GM23338 (cell line): ENCODE data around the gene HSPA14.

Experiments
- CTCF ChIP-seq, 2 experiments: fragments of 200-600 bp in 1 of 2; sonication (generic) in 1 of 2; conservative IDR thresholded peaks; 2 replicates each; pipeline versions ENCODE4 v1.5.1 to v1.6.1; 2016 to 2017; ENCODE audit warnings: antibody characterized with exemption in 2 of 2, low read depth in 2 of 2, mild to moderate bottlenecking in 2 of 2, moderate library complexity in 1 of 2
- EZH2phosphoT487 ChIP-seq: fragments of 200-600 bp; sonication (generic); IDR thresholded peaks from one replicate; pipeline ENCODE4 v1.8.1; 2018; ENCODE audit warnings: antibody characterized with exemption; ENCODE audit not compliant: unreplicated experiment
- JUNB ChIP-seq: IDR thresholded peaks from one replicate; pipeline ENCODE4 v1.6.1; 2016; ENCODE audit warnings: antibody characterized with exemption; ENCODE audit not compliant: unreplicated experiment
- POLR2AphosphoS5 ChIP-seq: IDR thresholded peaks from 2 replicates; pipeline ENCODE4 v1.6.1; 2016; ENCODE audit warnings: antibody characterized with exemption, low read depth
- ZNF462 ChIP-seq: fragments of 250-450 bp; sonication (Bioruptor Pico); IDR thresholded peaks from 2 replicates; pipeline ENCODE4 v1.5.0; 2020; ENCODE audit warnings: mild to moderate bottlenecking, moderate library complexity

GRCh38 chr10:14821635-14822375 lies 16.3 kb upstream of the HSPA14 start:
- no peak for TF ChIP-seq EZH2phosphoT487
- no peak for TF ChIP-seq CTCF (conservative IDR thresholded peaks at IDR 0.05; ENCODE audit: low read depth in 2 of 2)
- no peak for TF ChIP-seq JUNB
- no peak for TF ChIP-seq POLR2AphosphoS5
- no peak for TF ChIP-seq ZNF462 (CRISPR knock-in tag)
